Measurements from ENCODE around the gene GREB1L. TPM values are rescaled to one million over a fixed set of nuclear protein-coding genes. Genes with fewer than 3 reads are reported as not detected.
A peak's percentile ranks its signal among the peaks of the same experiment; 100 is the strongest.
"Not testable (repeated sequence)": the region's sequence is repeated elsewhere in the genome, so short reads cannot be mapped to it uniquely, and the experiment has no call there.

Gene GREB1L
- total RNA-seq, 1 donor from 2014 or later: 8.0 TPM

DNA sequence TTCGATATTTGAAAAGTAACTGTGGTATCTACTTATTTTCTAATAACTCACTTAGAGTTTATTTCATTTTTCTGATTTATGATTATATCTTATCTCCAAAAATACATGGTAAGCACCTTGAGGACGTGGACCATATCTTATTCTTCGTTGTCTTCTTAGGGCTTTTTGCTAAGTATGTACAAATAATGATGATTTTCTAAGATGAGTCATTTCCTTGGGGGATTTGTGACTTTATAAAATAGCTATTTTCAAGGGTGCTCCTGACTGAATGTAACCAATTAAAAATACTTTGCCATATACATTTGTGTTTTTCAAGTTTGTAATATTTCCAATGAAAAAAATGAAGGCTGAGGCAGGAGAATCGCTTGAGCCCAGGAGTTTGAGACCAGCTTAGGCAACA, 56.3 kb downstream of the GREB1L start:
- no peak for ATAC-seq (ENCODE audit: poor library complexity)
- DNase-seq: no peak
- intact Hi-C loops (cut with DNase I): no loop called here

DNA sequence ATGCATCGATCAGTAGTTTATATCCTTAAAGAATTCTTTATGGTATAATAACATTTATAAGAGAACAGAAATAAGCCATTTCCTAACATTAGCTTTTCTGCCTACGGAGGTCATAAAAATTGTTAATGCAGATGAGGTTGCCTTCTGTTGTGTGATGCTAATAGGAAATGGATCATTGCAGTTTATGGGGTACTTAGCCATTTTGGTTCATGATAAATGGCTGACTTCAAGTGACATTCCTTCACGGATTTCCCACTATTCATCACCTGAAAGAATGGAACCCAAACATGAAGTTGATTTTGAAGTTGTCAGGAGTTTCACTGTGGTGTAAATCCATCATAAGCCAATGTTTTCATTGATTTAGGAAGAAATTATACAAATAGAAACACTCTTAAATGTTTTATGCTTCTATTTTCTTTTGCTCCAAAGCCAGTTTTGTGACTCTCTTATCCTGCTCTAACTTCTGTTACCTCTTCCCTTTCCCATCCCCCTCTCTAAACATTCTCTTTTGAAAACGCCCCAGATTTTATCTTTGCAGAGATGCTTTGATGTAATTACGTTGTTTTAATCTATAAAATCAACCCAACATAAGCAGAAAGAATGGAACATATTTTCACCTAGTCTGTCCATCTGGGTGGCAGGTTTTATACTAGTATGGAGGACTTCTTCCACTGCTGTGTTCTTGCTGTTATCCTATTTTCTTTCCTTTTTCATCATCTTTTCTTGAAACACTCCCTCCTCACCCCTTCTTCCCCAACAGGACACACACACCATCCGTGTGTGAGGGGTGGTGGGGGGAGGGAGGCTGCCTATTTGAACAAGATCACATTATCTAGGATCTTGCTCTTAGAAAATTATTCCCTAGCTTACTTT, 58.2 kb downstream of the GREB1L start:
- DNase-seq: no peak
- intact Hi-C loops (cut with DNase I): no loop called here
- ATAC-seq (ENCODE audit: poor library complexity): no peak

DNA sequence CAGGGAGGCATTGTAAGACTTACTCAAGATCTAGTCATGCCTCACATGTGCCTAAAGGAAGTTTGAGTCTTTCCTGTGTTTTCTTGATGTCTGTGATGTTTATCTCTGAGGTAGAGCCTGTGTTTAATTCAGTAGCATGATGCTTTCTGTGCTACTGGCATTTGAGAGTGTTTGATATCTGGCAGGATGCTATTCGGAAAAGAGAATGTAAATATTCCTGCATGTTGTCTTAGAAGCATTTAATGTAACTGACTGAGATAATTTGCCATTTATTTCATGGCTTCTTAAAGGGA, 58.8 kb downstream of the GREB1L start:
- DNase-seq: no peak
- ATAC-seq (ENCODE audit: poor library complexity): no peak
- intact Hi-C loops (cut with DNase I): no loop called here

DNA sequence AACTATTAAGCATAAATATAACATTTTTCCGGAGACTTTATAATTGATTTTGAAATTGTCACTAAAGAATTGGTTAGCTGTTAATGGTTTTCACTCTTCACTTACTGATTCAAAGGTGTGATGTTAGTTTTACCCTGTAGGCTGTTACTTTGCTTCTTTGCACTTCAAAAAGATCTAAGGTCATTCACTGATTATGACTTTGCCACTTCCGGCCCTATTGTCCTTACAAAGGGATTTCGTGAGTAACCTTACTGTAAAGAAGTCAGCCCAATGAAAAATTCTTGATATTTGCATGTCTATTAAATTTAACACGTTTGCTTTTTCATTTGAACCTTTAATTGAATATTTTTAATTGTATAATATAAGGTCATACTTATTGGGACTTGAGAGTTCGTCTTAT, 61.4 kb downstream of the GREB1L start:
- no peak for DNase-seq
- intact Hi-C loops (cut with DNase I): no loop called here
- ATAC-seq (ENCODE audit: poor library complexity): no peak

DNA sequence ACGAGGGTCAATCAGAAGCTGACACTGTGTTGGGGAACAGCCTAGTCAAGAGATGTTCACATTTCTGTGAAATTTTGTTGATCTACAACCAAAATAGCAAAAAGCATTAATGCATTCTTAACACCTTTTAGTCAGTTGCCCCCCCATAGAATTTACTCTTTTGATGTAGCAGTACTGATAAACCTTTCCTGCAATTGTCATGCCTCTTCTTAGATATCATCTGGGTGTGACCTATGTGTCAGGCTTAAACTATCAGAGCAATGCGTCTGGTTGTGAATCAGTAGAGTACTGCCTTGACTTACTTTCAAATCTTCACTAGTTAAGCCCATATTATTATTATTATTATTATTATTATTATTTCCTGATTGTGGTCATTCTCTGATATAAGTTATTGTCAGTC, 61.9 kb downstream of the GREB1L start:
- intact Hi-C loops (cut with DNase I): no loop called here
- DNase-seq (no peak), ATAC-seq (ENCODE audit: poor library complexity) (no peak)

DNA sequence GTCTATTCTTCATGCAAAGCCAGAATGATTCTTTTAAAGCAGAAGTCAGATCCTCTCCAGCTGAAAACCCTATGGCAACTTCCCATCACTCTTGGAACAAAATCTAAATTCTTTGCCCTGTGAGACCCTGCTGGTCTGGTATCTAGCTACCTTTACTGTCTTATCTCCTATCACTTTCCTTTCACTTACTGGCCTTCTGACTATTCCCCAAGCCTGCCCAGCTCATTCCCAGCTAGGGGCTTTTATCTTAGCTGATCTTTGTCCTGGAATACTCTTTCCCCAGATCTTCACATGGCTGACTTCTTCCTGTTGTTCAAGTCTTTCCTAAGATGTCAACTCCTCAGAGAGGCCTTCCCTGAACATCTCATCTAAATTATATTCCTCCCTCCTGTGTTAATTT, 63.6 kb downstream of the GREB1L start:
- DNase-seq (no peak), ATAC-seq (ENCODE audit: poor library complexity) (no peak)
- intact Hi-C loops (cut with DNase I): no loop called here

DNA sequence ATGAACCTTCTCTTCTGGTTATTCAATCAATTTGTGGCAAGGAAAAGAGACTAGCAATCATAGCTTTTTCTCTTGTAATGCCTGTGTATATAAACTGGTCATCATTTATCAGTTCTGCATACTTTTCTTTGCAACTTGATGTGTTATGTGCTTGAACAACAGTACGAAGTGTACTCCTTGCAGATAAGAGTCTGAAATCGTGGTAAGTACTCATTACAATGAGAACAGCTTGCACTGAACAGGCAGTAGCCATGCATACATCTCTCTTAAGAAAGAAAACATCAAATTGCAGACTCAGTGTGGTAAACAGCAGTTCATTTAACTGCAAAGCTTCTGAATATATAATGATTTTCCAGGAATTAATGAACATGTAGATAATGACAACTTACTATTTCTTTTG, 64.3 kb downstream of the GREB1L start:
- DNase-seq: no peak
- intact Hi-C loops (cut with DNase I): no loop called here
- ATAC-seq (ENCODE audit: poor library complexity): peak; percentile 64

DNA sequence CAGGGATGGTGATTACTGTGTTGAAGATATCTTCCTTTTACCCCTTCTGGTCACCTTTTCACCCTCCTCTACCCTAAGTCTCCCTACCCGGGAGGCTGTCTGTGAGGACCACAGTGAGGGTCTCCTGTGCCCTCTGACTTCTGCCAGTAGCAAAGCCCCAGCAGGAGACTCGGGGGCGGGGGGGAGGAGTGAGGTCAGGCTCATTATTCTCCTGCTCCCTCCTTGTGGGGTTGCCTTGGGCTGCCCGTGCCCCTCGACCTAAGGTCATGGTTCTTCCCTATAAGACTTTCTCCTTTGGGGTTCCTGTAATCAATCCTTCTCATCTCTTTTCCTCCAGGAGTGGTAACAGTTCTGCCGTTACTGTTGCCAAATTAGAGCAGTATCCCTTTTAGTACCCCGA, 65.5 kb downstream of the GREB1L start:
- ATAC-seq (ENCODE audit: poor library complexity) (no peak), DNase-seq (no peak)
- intact Hi-C loops (cut with DNase I): no loop called here

DNA sequence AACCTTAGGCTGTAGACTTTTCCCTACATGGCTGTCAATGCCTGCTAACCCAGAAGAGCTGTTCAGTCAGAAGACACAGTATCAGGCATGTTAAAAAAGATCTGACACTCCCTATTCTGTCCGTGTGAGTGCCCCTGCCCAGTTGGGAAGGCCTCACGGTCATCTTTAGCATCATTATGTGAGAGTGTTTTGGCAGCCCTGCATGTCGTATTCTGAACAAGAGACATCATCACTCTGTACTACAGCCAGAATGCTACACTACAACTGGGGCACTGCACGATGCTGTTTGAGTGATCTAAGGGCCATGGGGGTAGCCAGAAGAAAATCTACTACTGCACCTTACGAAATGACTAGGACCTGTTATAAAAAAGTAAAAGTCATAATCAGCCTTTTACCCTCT, 67.2 kb downstream of the GREB1L start:
- peak; percentile 66 for ATAC-seq (ENCODE audit: poor library complexity)

DNA sequence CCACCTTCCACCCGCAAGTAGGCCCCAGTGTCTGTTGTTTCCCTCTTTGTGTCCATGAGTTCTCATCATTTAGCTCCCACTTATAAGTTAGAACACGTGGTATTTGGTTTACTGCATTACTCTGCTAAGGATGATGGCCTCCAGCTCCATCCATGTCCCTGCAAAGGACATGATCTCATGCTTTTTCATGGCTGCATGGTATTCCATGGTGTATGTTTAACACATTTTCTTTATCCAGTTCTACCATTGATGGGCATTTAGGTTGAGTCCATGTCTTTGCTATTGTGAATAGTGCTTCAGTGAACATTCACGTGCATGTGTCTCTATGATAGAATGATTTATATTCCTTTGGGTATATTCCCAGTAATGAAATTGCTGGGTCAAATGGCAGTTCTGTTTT, 69.9 kb downstream of the GREB1L start:
- intact Hi-C loops (cut with DNase I); DNase-seq; ATAC-seq (ENCODE audit: poor library complexity): not testable (repeated sequence)

More for the DNA sequence above, 67.2 kb downstream of the GREB1L start:
- no peak for DNase-seq
- intact Hi-C loops (cut with DNase I): no loop called here

DNA sequence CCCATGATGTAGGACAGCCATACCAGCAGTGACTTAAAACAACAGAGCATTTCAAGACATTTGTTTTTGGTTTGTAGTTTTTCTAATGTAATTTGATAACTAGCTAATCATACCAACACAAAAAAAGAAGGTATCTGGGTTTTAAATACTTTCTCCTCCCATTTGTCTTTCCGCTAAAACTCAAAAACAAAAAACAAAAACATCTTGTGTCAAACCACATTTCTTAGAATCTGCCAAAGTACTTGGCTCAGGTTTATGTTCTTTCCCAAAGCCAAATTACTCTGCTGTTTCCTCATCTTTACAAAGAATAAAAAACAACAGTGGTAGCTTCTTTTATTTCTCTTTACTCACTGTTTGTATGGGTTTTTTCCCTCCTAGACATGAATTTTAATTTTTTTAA, 71.5 kb downstream of the GREB1L start:
- ATAC-seq (ENCODE audit: poor library complexity): no peak
- intact Hi-C loops (cut with DNase I): no loop called here

DNA sequence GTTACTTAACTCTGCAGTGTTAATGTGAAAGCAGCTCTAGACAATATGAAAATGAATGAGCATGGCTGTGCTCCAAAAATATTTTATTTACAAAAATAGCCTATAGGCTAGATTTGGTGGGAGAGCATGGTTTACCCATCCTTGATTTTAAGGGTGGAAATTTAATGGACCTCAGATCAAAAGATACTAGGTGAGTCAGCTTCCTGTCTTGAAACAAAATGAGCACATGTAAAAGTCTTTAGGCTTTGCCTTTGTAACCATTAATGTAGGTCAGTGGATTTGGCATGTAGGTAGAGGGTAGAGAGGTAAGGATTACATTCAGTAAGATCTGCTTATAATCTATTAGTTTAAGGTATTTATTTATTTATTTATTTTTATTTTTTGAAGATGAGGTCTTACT, 72.7 kb downstream of the GREB1L start:
- intact Hi-C loops (cut with DNase I): no loop called here
- DNase-seq: no peak
- no peak for ATAC-seq (ENCODE audit: poor library complexity)

More for the DNA sequence above, 71.5 kb downstream of the GREB1L start:
- no peak for DNase-seq

DNA sequence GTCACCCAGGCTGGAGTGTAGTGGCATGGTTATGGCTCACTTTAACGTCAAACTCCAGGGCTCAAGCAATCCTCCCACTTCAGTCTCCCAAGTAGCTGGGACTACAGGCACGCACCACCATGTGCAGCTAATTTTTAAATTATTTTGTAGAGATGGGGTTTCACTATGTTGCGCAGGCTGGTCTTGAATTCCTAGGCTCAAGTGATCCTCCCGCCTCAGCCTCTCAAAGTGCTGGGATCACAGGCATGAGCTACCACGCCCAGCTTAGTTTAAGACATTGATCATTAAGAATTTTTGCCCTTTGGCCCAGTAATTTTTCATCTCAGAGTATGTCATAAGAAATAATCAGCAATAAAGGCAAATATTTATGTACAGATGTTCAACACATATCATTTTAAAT, 73.1 kb downstream of the GREB1L start:
- DNase-seq; ATAC-seq (ENCODE audit: poor library complexity); intact Hi-C loops (cut with DNase I): not testable (repeated sequence)

DNA sequence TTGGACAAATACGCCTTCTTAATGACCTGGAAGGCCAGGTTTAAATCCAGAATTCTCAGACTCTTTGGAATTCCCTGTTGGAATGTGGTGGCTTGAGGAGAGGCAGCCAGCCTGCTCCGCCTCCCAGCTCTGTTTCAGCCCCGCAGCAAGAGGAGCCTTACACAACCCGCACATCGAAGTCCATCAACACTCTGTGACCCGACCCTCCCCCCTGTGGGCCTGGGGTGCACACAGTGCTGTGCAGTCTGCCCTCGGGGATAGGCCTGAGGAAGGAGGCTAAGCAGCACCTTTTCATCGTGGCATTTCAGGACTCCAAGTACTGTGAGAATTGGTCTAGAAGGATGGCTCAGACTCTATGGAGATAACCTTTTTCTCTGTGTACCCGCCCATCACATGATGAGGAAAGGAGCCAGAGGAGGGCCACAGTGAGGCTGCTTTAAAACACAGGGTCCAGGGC, 73.7 kb downstream of the GREB1L start:
- ATAC-seq (ENCODE audit: poor library complexity): no peak
- no peak for DNase-seq
- intact Hi-C loops (cut with DNase I): no loop called here

DNA sequence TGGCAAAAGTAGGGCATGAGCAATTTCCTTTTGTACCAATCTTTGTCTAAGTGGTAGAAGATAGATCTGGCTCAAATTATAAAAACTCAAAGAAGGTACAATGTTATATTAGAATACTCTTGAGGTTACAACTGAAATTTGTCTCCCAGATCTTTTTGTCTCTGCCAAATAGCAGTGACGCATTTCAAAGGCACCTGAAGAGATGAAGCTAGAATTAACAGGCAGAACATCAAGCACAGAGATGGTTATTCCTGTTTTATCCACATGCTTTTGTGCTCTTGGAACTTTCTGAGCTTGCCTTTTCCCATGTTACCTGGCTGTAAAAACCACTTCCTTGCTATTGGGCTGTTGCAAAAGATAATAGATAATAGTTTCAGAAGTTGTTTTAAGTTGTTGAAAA, 74.3 kb downstream of the GREB1L start:
- intact Hi-C loops (cut with DNase I): no loop called here
- ATAC-seq (ENCODE audit: poor library complexity) (no peak), DNase-seq (no peak)

DNA sequence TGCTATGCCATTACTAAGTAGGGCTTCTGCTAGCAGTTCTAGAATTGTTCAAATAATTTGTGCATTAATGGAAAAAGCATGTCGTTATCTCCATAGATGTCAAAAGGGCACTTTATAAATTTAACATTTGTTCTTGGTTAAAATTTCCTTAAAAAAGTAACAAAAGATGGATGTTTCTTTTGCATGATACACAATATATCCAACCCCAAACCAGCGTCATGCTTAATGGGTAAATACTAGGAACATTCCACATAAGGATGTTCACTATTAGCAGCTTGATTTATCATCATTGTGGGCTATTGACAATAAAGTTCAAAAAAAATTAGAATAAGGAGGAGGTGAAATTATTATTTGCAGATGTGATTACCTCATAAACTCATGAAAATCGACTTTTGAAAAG, 79.7 kb downstream of the GREB1L start:
- DNase-seq (no peak), ATAC-seq (ENCODE audit: poor library complexity) (no peak)
- intact Hi-C loops (cut with DNase I): no loop called here

DNA sequence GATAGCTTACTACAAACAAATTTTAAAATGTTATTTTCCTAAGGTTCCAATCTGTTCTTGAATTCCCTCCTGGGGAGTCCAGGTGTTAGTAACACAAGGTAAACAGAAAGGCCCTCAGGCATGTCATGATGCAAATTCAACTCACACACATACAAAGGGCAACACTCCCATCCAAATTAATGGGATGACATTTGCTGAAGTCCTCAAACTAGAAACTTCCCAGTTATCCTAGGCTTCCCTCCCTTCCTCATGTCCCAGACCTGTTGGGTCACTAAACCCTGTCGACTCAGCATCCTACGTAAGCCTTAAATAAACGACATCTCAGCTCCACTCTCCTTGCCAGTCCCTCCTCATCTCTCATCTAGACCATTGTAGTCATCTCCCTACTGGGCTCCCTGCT, 85.1 kb downstream of the GREB1L start:
- DNase-seq (no peak), ATAC-seq (ENCODE audit: poor library complexity) (no peak)
- intact Hi-C loops (cut with DNase I): no loop called here

DNA sequence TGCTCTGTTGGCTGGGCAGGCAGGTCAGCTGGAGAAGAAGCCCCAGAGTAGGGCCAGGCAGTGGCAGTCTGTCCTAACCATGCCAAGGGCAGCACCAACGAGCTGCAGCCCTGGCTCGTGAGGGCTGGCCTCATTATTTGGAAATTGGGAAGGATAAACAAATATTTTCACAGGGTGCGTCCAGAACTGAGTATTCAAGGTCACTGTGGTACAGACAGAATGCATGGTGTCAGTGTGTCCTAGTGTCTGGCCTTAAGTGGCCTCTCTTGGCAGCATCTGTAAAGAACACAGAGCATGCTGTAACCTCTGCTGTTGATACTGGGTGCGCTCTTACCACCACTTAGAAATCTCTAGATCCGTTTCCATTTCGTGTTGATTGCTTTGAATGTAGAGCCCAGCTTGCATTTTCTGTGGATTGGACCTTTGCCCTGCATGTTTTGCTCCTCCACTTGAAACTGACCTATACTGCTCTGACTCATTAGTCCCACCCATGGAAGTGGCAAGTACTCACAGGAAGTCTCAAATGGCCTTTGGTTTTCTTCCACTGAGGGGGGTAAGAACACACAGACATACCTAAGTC, 88.2 kb downstream of the GREB1L start:
- DNase-seq (no peak), ATAC-seq (ENCODE audit: poor library complexity) (peak; percentile 97)
- intact Hi-C loops (cut with DNase I): no loop called here

DNA sequence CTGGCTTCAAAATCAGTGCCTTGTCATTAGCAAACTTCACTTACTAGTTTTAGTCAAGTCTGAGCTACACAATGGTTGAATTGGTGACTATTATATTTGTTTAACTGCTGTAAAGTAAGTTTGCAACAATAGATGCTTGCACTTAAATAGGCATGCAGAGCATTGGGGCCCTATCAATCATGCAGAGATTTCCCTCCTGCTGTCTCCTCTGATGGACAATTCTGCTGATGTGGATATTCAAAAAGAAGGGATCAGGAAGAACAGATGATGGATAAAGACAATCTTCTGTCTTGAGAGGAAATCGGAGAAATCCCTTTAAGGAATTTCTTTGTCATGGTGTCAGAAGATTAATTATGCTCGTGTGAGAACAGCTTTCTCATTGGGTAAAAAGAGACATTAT, 89.0 kb downstream of the GREB1L start:
- DNase-seq (no peak), ATAC-seq (ENCODE audit: poor library complexity) (no peak)
- intact Hi-C loops (cut with DNase I): no loop called here

DNA sequence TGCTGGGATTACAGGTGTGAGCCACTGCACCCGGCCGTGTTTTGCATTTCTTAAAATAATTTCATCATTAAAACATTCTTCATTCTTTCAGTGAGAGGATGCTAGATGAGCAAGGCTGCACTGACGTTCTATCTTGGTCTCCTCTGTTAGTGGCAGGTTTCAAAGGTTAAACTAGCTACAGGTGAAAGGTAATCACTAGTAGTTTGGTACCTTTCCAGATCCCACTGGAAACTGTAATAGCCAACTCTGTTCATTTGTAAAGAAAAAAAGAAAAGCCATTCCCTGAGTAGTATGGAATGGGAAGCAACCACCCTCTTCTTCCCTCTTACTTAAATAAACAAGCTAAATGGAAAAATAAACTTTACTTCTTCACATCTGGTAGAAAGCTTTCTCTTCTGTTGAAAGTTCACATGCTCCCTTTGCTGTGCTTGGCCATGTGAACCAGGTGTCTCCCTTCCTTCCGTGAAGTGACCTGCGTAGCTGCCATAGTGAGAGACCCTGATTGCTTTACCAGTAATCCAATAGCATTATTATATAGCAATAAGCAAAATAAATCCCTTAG, 94.0 kb downstream of the GREB1L start:
- intact Hi-C loops (cut with DNase I): no loop called here
- ATAC-seq (ENCODE audit: poor library complexity): no peak
- no peak for DNase-seq

All from Right ventricle myocardium superior (tissue), 1 donor.